CD4-positive, alpha-beta T cell treated with Interleukin-1 beta for 1 hour (primary cell): ENCODE results near the gene MATCAP1.
A peak's percentile ranks its signal among the peaks of the same experiment; 100 is the strongest.

Experiments used
- DNase-seq, 2 donors: peaks; one replicate each; pipeline ENCODE4 v3.0.0-alpha.2; 2020 to 2022

Gene MATCAP1

DNA sequence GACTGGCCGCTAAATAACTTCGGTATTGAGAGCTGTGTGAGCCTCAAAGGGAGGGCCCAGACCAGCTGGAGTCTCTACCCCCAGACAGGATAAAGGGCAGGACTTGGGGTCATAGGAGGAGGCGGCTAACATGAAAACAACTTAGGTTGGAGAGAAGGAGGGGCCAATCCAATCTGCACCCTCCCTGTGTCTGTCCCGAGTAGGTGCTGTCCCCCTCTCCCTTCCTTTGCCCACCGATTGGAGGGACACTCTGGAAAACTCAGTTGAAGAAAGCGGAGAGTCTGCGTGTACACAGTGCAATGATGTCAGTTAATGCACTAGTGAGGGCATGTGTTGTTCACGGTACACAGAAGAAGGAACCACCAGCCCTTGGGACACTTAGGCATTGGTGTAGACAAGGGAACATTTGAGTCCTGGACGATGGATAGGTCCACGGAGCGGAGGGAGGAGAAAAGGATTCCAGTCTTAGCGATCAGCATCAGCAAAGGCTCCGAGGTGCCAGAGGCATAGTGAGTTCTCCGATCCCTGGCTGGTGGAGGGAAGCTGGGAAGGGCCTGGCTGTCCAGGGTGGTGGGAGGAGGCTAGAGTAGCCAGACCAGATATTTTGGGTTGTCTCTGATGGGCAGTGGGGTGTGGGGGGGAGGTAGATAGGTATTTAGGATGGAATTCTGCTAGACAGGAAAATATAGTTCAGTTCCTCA lies 12.7 kb downstream of the MATCAP1 start:
- DNase-seq = no peak

DNA sequence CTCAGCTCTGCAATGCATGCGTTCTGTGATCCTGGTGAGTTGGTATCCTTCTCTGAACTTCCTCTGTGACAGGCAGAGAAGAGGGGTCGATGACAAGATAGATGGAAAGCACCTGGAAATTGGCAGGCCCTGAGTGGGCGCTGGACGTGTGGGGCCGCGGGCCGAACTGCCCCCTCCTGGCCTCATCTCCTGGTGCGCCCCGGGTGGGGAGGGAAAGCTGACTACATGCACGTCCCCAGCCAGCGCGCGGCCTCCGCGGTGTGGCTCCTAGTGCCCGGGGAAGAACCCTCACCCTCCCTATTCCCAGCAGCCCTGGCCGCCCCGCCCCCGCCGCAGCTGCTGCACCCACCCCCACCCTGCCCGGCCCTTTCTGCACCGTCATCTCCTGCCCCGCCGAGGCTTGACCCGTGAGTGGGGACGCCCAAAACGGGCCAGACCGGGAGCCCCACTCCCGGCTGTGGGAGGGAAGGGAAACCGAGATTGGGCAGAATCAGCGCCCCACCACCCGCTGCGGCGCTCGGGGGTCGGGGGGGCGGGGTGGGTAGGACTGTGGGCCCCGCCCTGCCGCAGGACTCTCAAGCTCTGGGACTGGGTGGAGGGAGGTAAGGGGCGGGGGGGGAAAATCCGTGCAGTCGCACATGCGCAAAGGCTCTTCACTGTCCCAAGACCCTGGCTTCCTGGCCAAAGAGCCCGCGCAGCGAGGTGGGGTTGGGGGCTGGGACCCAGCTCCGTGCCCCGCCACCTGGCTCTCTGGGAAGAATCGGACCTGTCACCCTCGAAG lies 13.4 kb downstream of the MATCAP1 start, which contains the start of gene NOL3:
Gene NOL3 (plus strand): TSS at position 371 of the 781 bp plus-strand sequence.
- peak in 1 of 2 donors; percentile 43 for DNase-seq

DNA sequence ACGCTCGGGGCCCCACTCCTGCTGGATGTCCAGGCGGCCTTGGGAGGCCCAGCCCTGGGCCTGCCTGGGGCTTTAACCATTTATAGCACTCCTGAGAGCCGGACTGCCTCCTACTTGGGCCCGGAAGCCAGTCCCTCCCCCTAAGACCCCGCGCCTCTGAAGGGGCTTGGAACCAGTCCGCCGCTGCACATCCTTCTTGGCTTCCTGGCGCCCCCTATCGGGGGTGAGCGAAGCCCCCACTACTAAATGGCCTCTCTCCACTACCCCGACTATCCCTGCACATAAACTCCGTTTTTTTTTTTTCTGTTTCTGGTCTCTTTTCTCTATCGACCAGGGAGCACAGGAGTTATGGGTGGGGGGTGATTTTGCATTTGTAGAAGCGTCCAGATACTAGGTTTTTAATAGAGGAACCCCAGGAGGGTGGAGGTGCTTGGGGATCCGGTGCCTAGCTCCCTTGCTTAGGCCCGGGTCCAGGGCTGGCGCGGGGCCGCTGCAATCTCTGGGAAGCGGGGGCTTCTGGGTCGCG lies 14.1 kb downstream of the MATCAP1 start:
- peak in 1 of 2 donors; percentile 44 for DNase-seq

DNA sequence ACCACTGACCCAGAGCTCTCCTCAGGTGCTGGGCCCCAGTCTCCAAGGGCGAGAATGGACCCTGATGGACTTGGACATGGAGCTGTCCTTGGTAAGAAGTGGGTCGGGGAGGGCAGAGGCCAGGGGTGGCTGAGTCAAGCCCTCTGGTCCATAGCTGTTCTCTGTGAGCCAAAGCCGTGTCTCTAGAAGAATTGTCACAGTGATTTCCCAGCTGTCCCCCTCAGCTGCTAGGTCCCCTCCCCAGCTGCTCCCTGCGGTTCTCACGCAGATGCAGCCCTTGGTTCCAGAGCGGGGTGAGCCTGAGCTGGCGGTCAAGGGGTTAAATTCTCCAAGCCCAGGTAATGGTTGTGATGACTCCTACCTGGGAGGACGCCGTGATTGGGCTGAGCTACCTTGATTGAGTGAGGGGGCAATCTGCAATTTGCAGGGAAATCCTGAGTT lies 14.7 kb downstream of the MATCAP1 start:
- DNase-seq = no peak

- no peak for DNase-seq
Observed at GRCh38 chr16:67167588-67167987, 16.2 kb downstream of the MATCAP1 start.

DNA sequence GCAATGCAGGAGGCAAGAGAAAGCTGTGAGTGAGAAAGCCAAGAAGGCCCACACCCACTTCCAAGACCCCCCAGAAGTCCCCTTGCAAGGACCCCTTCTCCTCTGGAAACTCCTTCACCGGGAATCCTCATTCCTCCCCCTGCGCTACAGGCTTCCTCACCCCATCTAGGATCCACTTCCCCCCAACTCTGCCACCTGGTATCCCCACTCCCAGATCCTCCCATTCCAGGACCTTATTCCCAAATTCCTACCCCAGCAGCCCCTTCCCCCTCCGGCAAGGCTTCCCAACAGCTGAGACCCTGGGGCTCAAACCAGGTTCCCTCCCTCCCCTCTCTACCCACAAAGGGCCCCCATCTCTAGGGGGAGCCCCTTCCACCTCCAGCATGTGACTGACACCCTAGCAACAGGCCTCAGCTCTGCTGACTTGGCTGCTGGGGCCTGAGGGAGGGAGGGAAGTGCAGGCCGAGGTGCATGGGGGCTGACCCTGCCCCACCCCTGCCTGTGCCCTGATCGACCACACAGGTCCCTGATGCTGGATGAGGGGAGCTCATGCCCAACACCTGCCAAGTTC lies 17.1 kb downstream of the MATCAP1 start:
- no peak for DNase-seq

GRCh38 chr16:67166110-67166547 lies 17.6 kb downstream of the MATCAP1 start:
- DNase-seq = no peak

DNA sequence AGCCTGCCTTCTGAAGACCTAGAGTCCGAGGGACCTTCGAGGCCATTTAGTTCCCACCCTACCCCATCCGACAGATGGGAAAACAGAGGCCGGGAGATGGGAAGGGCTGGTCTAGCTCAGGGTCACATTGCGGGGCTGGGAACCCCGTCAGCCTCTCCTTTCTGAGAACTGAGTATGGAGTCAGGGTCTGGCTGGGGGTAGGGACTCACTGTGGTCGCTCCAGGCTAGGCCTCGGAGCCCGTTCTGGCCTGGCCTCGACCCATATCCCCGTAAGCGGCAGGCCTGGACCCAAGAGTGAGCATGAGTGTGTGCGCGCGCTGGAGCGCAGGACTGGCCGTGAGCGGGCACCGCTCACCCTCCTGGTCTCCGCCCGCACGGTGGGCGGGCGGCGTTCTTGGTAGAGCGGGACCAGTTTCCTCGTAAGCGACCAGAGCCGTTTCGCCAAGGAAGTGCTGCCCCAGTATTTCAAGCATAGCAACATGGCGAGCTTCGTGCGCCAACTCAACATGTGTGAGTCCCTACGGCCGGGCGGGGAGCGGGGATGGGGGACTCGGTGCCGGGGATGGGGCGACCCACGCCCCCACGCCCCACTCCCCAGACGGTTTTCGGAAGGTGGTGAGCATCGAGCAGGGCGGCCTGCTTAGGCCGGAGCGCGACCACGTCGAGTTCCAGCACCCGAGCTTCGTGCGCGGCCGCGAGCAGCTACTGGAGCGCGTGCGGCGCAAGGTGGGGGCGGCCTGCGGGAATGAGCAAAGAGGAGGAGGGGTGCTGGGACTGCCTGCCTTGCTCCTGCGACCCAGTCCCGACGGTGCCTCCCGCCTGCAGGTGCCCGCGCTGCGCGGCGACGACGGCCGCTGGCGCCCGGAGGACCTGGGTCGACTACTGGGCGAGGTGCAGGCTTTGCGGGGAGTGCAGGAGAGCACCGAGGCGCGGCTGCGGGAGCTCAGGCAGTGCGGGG lies 18.4 kb downstream of the MATCAP1 start:
- DNase-seq = no peak

DNA sequence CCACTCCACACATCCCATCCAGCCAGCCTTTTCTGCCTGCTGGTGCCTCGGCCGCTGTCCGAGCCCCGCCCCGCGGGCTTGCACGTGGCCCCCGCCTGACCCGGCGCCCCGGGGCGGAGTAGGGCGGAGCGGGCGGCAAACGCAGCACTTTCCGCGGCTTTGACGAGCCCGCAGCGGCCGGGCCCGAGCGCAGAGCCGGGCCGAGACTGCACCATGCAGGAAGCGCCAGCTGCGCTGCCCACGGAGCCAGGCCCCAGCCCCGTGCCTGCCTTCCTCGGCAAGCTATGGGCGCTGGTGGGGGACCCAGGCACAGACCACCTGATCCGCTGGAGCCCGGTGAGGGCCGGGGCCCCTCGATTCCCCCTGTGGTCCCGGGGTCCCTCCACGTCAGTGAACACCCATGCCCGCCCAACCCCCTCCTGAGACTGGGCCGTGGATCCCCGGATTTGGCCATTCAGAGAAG lies 19.1 kb downstream of the MATCAP1 start, which contains the start of gene HSF4:
Gene HSF4 (plus strand): TSS at position 147 of the 463 bp plus-strand sequence. CDS start 67 bp downstream, at position 214.
- no peak for DNase-seq

GRCh38 chr16:67163999-67164558 lies 19.7 kb downstream of the MATCAP1 start:
- DNase-seq = no peak

DNA sequence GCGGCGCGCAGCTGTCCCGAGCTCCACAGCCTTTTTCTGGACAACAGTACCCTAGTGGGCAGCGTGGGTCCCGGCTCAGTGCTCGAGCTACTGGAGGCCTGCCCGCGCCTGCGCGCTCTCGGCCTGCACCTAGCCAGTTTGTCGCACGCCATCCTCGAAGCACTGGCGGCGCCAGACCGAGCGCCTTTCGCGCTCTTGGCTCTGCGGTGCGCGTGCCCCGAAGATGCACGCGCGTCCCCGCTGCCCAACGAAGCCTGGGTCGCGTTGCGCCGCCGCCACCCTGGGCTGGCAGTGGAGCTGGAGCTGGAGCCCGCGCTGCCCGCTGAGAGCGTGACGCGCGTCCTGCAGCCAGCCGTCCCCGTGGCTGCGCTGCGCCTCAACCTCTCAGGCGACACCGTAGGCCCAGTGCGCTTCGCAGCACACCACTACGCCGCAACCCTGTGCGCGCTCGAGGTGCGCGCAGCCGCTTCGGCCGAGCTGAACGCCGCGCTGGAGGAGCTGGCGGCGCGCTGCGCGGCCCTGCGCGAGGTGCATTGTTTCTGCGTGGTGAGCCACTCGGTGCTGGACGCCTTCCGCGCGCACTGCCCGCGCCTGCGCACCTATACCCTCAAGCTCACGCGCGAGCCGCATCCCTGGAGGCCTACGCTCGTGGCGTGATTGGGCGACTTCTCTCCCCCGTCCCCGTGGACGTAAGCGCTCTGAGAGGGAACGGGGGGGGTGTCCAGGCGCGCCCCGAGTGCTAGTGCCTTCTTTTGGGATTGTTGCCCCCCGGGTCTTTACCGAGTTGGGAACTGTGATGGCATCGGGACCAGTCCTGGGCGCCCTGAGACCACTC lies 20.4 kb downstream of the MATCAP1 start:
- peak; percentile 50 to 62 for DNase-seq

- DNase-seq = no peak
Observed at GRCh38 chr16:67162506-67163163, 21.1 kb downstream of the MATCAP1 start.

- DNase-seq = no peak
Observed at GRCh38 chr16:67161595-67162058, 22.1 kb downstream of the MATCAP1 start.

GRCh38 chr16:67158637-67159600 lies 24.8 kb downstream of the MATCAP1 start:
- peak; percentile 85 to 88 for DNase-seq

DNA sequence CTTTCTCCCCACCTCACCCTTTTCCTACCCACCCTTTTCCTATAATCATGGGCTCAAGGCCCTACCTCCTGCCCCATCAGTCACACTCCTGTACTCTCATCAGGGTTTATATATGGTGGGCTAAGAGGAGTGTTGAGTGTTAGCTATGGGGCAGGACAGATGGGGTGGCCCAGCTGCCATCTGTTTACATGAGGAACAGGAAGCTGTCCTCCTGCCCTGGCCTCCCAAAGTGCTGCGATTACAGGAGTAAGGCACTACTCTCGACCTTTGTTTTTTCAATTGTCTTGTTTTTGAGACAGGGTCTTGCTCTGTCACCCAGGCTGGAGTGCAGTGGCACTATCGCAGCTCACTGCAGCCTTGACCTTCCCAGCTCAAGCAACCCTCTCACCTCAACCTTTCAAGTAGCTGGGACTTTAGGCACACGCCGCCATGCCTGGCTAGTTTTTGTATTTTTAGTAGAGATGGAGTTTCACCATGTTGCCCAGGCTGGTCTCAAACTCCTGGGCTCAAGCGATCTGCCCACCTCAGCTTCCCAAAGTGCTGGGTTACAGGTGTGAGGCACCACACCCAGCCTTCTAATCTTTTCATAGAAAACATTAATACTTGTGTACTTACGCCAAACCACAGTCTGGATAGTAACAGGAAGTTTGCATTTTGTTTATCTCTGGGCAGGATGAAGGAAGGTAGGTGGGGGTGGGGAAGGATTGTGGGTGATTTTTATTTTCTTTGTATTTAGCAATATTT lies 25.7 kb downstream of the MATCAP1 start:
- DNase-seq = peak; percentile 24 to 66

- DNase-seq = no peak
Observed at GRCh38 chr16:67157106-67157748, 26.5 kb downstream of the MATCAP1 start.

- no peak for DNase-seq
Observed at GRCh38 chr16:67156143-67156844, 27.5 kb downstream of the MATCAP1 start.
